Activated CD4-positive, CD25-positive, alpha-beta regulatory T cell treated with anti-CD3 and anti-CD28 coated beads, Interleukin-2, amount 50 U/mL, for 16 hours (primary cell): Measurements from ENCODE around the gene TAP2.

ENCODE experiments used
- DNase-seq: peaks from one replicate; pipeline ENCODE4 v3.0.0-alpha.2; 2020; ENCODE audit warnings: low read depth, low spot score

TAP2 gene

GRCh38 chr6:32792901-32793435, 45.6 kb downstream of the TAP2 start:
- no peak for DNase-seq

GRCh38 chr6:32790306-32790705, 48.2 kb downstream of the TAP2 start:
- DNase-seq, result no peak
